LNCAP (cell line): ENCODE data around the gene TNFRSF25.

Source experiments
- TF ChIP-seq, protein P1 (sequence below): fragments of 450-650 bp; IDR thresholded peaks from 2 replicates; pipeline ENCODE4 v1.5.1; 2017; ENCODE audit warnings: mild to moderate bottlenecking

TNFRSF25 gene

GRCh38 chr1:6510493-6510892 lies 44.5 kb upstream of the TNFRSF25 start:
- TF ChIP-seq, protein P1, sequence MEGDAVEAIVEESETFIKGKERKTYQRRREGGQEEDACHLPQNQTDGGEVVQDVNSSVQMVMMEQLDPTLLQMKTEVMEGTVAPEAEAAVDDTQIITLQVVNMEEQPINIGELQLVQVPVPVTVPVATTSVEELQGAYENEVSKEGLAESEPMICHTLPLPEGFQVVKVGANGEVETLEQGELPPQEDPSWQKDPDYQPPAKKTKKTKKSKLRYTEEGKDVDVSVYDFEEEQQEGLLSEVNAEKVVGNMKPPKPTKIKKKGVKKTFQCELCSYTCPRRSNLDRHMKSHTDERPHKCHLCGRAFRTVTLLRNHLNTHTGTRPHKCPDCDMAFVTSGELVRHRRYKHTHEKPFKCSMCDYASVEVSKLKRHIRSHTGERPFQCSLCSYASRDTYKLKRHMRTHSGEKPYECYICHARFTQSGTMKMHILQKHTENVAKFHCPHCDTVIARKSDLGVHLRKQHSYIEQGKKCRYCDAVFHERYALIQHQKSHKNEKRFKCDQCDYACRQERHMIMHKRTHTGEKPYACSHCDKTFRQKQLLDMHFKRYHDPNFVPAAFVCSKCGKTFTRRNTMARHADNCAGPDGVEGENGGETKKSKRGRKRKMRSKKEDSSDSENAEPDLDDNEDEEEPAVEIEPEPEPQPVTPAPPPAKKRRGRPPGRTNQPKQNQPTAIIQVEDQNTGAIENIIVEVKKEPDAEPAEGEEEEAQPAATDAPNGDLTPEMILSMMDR = no peak

GRCh38 chr1:6509919-6510291 lies 43.9 kb upstream of the TNFRSF25 start:
- TF ChIP-seq, protein P1 = no peak

DNA sequence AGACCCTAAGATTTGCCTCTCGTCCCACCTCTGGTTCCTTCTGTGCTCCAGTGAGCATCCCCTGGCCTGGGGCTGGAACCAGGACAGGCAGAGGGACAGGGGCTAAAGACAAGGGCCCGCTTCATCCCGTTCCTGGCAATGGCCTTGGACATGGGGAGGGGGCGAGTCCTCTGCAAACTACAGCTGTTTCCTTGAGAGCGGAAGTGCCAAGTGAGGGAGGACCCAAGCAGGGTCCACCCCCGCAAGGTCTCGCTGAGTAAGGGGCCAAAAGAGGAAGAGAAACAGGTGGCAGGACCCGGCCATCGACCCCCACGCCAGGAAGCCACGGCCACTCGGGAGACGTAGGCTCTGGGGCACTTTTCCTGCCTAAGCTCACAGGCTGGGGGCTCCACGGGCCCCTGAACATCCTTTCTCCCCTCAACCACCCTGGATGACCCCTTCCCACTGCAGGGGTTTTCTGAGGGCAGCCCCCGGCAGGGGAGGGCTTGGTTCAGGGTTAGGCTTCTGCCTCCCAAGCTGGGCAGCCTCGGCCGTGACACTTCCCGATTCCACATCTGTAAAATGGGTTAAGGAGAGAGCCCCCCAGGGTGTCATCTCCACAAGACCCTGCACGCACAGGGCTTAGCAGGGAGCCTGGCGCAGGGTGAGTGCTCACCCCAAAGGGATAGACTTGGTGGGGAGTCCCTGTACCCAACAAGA lies 43.4 kb upstream of the TNFRSF25 start:
- TF ChIP-seq, protein P1 = no peak

GRCh38 chr1:6508816-6509189 lies 42.8 kb upstream of the TNFRSF25 start:
- TF ChIP-seq, protein P1 = no peak

DNA sequence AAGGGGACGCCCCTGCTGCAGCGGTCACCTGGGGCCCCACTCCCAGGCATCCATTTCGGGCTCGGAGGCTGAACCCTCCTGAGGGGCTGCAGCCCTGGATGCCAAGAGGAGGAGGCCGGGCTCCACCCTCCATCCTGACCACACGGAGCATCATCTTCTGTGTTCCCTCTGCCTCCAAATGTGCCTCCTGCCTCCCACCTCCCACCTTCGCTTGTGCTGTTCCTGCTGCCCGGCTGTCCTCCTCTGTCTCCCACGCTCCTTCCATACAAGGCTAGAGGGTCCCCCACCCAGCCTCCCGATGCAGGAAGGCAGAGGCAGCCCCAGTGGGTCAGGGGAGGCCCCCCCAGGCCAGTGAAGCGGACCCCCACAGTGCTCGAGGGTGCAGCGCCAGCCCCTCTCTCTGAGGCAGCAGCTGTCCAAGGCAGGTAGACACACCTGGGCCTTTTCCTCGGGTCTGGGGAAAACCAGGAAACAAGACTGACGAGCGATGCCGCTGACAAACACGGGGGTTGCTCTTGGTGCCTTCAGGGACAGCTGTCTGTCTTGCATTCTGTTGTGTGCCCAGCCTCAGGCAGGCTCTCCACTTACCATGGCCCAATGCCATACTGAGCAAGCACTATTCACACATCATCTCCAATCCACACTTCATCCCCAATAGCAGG lies 42.3 kb upstream of the TNFRSF25 start:
- TF ChIP-seq, protein P1 = no peak

- TF ChIP-seq, protein P1 = no peak
Measured at GRCh38 chr1:6507461-6507911, 41.5 kb upstream of the TNFRSF25 start.

GRCh38 chr1:6507037-6507428 lies 41.1 kb upstream of the TNFRSF25 start:
- TF ChIP-seq, protein P1 = no peak
